T-helper 2 cell treated with Interferon-gamma antibody and Interleukin-4, amounts not matched to agents 100 ng/mL and 5 ng/mL, for 36 hours (primary cell): ENCODE results near the gene CFAP74. TPM values are rescaled to one million over a fixed set of nuclear protein-coding genes. Genes with fewer than 3 reads are reported as not detected.

Experiments used
- intact Hi-C: fragments of 100-400 bp; cut with micrococcal nuclease; formaldehyde crosslinking; loops from one replicate; pipeline ENCODE4 v1.15.1; 2023
- total RNA-seq: library from RNA; stranded (reverse); gene quantifications from 2 replicates; pipeline ENCODE4 v1.2.3, GENCODE V29; 2022

CFAP74 gene
- total RNA-seq, 1 donor from 2014 or later = not detected

GRCh38 chr1:1971688-1972087, 31.9 kb downstream of the CFAP74 start:
- intact Hi-C loops = no loop called here

GRCh38 chr1:1971017-1971416, 32.6 kb downstream of the CFAP74 start:
- intact Hi-C loops = no loop called here

GRCh38 chr1:1969953-1970716, 33.5 kb downstream of the CFAP74 start:
- intact Hi-C loops = no loop called here

- intact Hi-C loops = no loop called here
These were observed 34.1 kb downstream of the CFAP74 start for GRCh38 chr1:1969505-1969900.

- intact Hi-C loops = no loop called here
These were observed 34.6 kb downstream of the CFAP74 start for GRCh38 chr1:1968767-1969504.

- intact Hi-C loops = no loop called here
These were observed 35.7 kb downstream of the CFAP74 start for GRCh38 chr1:1967879-1968278.

GRCh38 chr1:1967151-1967550, 36.4 kb downstream of the CFAP74 start:
- intact Hi-C loops = no loop called here

GRCh38 chr1:1966071-1966740, 37.4 kb downstream of the CFAP74 start:
- intact Hi-C loops = no loop called here

GRCh38 chr1:1965546-1965945, 38.0 kb downstream of the CFAP74 start:
- intact Hi-C loops = no loop called here

- intact Hi-C loops = no loop called here
These were observed 38.8 kb downstream of the CFAP74 start for GRCh38 chr1:1964811-1965210.

GRCh38 chr1:1963570-1963969, 40.0 kb downstream of the CFAP74 start:
- intact Hi-C loops = no loop called here

GRCh38 chr1:1962752-1963151, 40.8 kb downstream of the CFAP74 start:
- intact Hi-C loops = no loop called here

GRCh38 chr1:1960480-1961196, 42.9 kb downstream of the CFAP74 start:
- intact Hi-C loops = loop anchor here (1.0 kb wide), 1 partner anchor 85 kb away; no protein-coding TSS in a partner anchor

- intact Hi-C loops = loop anchor here (1.0 kb wide), 1 partner anchor 85 kb away; no protein-coding TSS in a partner anchor
These were observed 43.6 kb downstream of the CFAP74 start for GRCh38 chr1:1959840-1960479.

GRCh38 chr1:1959459-1959839, 44.1 kb downstream of the CFAP74 start:
- intact Hi-C loops = no loop called here

GRCh38 chr1:1958071-1958541, 45.5 kb downstream of the CFAP74 start:
- intact Hi-C loops = no loop called here

- intact Hi-C loops = no loop called here
These were observed 46.0 kb downstream of the CFAP74 start for GRCh38 chr1:1957533-1957961.

GRCh38 chr1:1956586-1957532, 46.7 kb downstream of the CFAP74 start:
- intact Hi-C loops = no loop called here

- intact Hi-C loops = no loop called here
These were observed 47.5 kb downstream of the CFAP74 start for GRCh38 chr1:1956101-1956500.
